NCI-H146 (cell line): ENCODE data around the gene KAT6B.

ENCODE experiments used
- DNase-seq: peaks from one replicate; lab custom pipeline; 2025; lab: John Stamatoyannopoulos, UW

Gene KAT6B

GRCh38 chr10:74988054-74988775 lies 161.8 kb downstream of the KAT6B start:
- DNase-seq = no peak

- peak; percentile 93 for DNase-seq
Observed at GRCh38 chr10:74988832-74989561, 162.6 kb downstream of the KAT6B start.

- peak; percentile 71 for DNase-seq
Observed at GRCh38 chr10:74991435-74991834, 165.0 kb downstream of the KAT6B start.

GRCh38 chr10:74992068-74992467 lies 165.7 kb downstream of the KAT6B start:
- no peak for DNase-seq

- DNase-seq = no peak
Observed at GRCh38 chr10:74993649-74994048, 167.2 kb downstream of the KAT6B start.

GRCh38 chr10:74994854-74995253 lies 168.5 kb downstream of the KAT6B start:
- no peak for DNase-seq

- DNase-seq = no peak
Observed at GRCh38 chr10:74995806-74996205, 169.4 kb downstream of the KAT6B start.

- DNase-seq = no peak
Observed at GRCh38 chr10:74997163-74997562, 170.8 kb downstream of the KAT6B start.

- no peak for DNase-seq
Observed at GRCh38 chr10:75000748-75001321, 174.4 kb downstream of the KAT6B start.

- DNase-seq = no peak
Observed at GRCh38 chr10:75001715-75002350, 175.4 kb downstream of the KAT6B start.

GRCh38 chr10:75002351-75002725 lies 175.9 kb downstream of the KAT6B start:
- no peak for DNase-seq

- no peak for DNase-seq
Observed at GRCh38 chr10:75002967-75003594, 176.7 kb downstream of the KAT6B start.

- no peak for DNase-seq
Observed at GRCh38 chr10:75003891-75004290, 177.5 kb downstream of the KAT6B start.

GRCh38 chr10:75007646-75008045 lies 181.2 kb downstream of the KAT6B start:
- DNase-seq = no peak

GRCh38 chr10:75008952-75009351 lies 182.6 kb downstream of the KAT6B start:
- DNase-seq = no peak

GRCh38 chr10:75009426-75009825 lies 183.0 kb downstream of the KAT6B start:
- no peak for DNase-seq

- no peak for DNase-seq
Observed at GRCh38 chr10:75010373-75010772, 184.0 kb downstream of the KAT6B start.

- DNase-seq = no peak
Observed at GRCh38 chr10:75011221-75011620, 184.8 kb downstream of the KAT6B start.

- DNase-seq = no peak
Observed at GRCh38 chr10:75012471-75012870, 186.1 kb downstream of the KAT6B start.

GRCh38 chr10:75013007-75013406 lies 186.6 kb downstream of the KAT6B start:
- no peak for DNase-seq

GRCh38 chr10:75013522-75013921 lies 187.1 kb downstream of the KAT6B start:
- no peak for DNase-seq

GRCh38 chr10:75014516-75015230 lies 188.3 kb downstream of the KAT6B start:
- DNase-seq = no peak
